SK-N-SH (cell line): ENCODE measurements around the gene CDK18. TPM values are rescaled to one million over a fixed set of nuclear protein-coding genes. Genes with fewer than 3 reads are reported as not detected.

Experiments used
- CTCF ChIA-PET: fragments of 300-600, 350-600 bp; formaldehyde crosslinking; extraction: SDS; loops from one replicate; lab custom pipeline; 2021; lab: Yijun Ruan, JAX
- POLR2A ChIA-PET: fragments of 350-600 bp; sonication (Branson Sonifier 250); formaldehyde crosslinking; extraction: SDS; loops from one replicate; lab custom pipeline; 2020; ENCODE audit warnings: antibody characterized with exemption, inconsistent platforms; lab: Yijun Ruan, JAX
- DNase-seq: peaks from one replicate; pipeline ENCODE4 v3.0.0; 2012
- H2AFZ ChIP-seq: fragments of 200-600 bp; sonication (generic); 2 replicates; pipeline ENCODE4 v1.8.1; 2016; ENCODE audit warnings: antibody characterized with exemption, mild to moderate bottlenecking, low read depth
- H3F3A ChIP-seq: fragments of 200-600 bp; sonication (generic); replicated peaks from 2 replicates; pipeline ENCODE3; 2016; ENCODE audit warnings: antibody characterized with exemption, mild to moderate bottlenecking; ENCODE audit not compliant: insufficient read depth
- H3K27ac ChIP-seq, 2 experiments: fragments of 200-500 bp in 1 of 2; fragments of 200-600 bp in 1 of 2; sonication (Bioruptor generic) in 1 of 2; sonication (generic), shearing (Covaris generic) in 1 of 2; 2 replicates each; pipeline versions ENCODE4 v1.5.1 to v1.6.1; 2014 to 2016; ENCODE audit warnings: low read depth in 2 of 2, inconsistent platforms in 1 of 2, low read length in 1 of 2, mild to moderate bottlenecking in 1 of 2, mixed read lengths in 1 of 2
- H3K27me3 ChIP-seq: fragments of 200-600 bp; sonication (generic), shearing (Covaris generic); 2 replicates; pipeline ENCODE4 v1.6.1; 2016; ENCODE audit warnings: mixed run types; ENCODE audit not compliant: insufficient read depth
- H3K36me3 ChIP-seq, 2 experiments: fragments of 200-500 bp in 1 of 2; fragments of 200-600 bp in 1 of 2; sonication (Bioruptor generic) in 1 of 2; sonication (generic) in 1 of 2; replicated peaks in 1 of 2; 2 replicates each; pipeline versions ENCODE3 to v1.5.1; 2014 to 2016; ENCODE audit warnings: low read length in 1 of 2, mild to moderate bottlenecking in 1 of 2; ENCODE audit not compliant: insufficient read depth in 2 of 2, control insufficient read depth in 1 of 2
- H3K4me1 ChIP-seq, 2 experiments: fragments of 200-500 bp in 1 of 2; fragments of 200-600 bp in 1 of 2; sonication (Bioruptor generic) in 1 of 2; sonication (generic), shearing (Covaris generic) in 1 of 2; 2 replicates each; pipeline versions ENCODE4 v1.5.1 to v1.6.1; 2014 to 2016; ENCODE audit warnings: low read depth in 1 of 2, low read length in 1 of 2, mixed run types in 1 of 2; ENCODE audit not compliant: insufficient read depth in 2 of 2, control insufficient read depth in 1 of 2
- H3K4me2 ChIP-seq: fragments of 200-600 bp; sonication (generic), shearing (Covaris generic); 2 replicates; pipeline ENCODE4 v1.6.1; 2017; ENCODE audit warnings: mixed run types
- H3K4me3 ChIP-seq, 2 experiments: fragments of 200-500 bp in 1 of 2; fragments of 200-600 bp in 1 of 2; sonication (Bioruptor generic) in 1 of 2; sonication (generic), shearing (Covaris generic) in 1 of 2; 2 replicates each; pipeline versions ENCODE4 v1.5.1 to v1.8.1; 2014 to 2016; ENCODE audit warnings: low read depth in 2 of 2, inconsistent platforms in 1 of 2, low read length in 1 of 2, mild to moderate bottlenecking in 1 of 2, mixed read lengths in 1 of 2, moderate library complexity in 1 of 2
- H3K79me2 ChIP-seq: fragments of 200-600 bp; sonication (generic); 2 replicates; pipeline ENCODE4 v1.8.1; 2017; ENCODE audit warnings: mild to moderate bottlenecking; ENCODE audit not compliant: insufficient read depth
- H3K9ac ChIP-seq: fragments of 200-600 bp; sonication (generic); 2 replicates; pipeline ENCODE4 v1.6.1; 2017; ENCODE audit warnings: mixed run types
- H3K9me2 ChIP-seq: fragments of 200-600 bp; sonication (generic); 2 replicates; pipeline ENCODE4 v1.6.1; 2017; ENCODE audit warnings: mixed run types
- H3K9me3 ChIP-seq: fragments of 200-600 bp; sonication (generic); 2 replicates; pipeline ENCODE4 v1.6.1; 2017; ENCODE audit warnings: mixed run types, mild to moderate bottlenecking, moderate library complexity
- H4K20me1 ChIP-seq: fragments of 200-600 bp; sonication (generic); 2 replicates; pipeline ENCODE4 v1.6.1; 2017; ENCODE audit warnings: mild to moderate bottlenecking, mixed run types; ENCODE audit not compliant: insufficient read depth
- EZH2phosphoT487 ChIP-seq: fragments of 200-600 bp; sonication (generic); IDR thresholded peaks from 2 replicates; pipeline ENCODE4 v1.6.1; 2017; ENCODE audit warnings: low read depth, mixed run types, mild to moderate bottlenecking, antibody characterized with exemption, moderate library complexity, borderline replicate concordance
- FOXJ3 ChIP-seq: sonication (generic); formaldehyde crosslinking; IDR thresholded peaks from 2 replicates; pipeline ENCODE4 v1.5.1; 2020; ENCODE audit warnings: mild to moderate bottlenecking, missing genetic modification reagents
- FOXM1 ChIP-seq: IDR thresholded peaks from 2 replicates; pipeline ENCODE4 v1.4.0; 2012; ENCODE audit warnings: low read depth, mild to moderate bottlenecking
- GABPA ChIP-seq: IDR thresholded peaks from 2 replicates; pipeline ENCODE4 v1.4.0; 2012; ENCODE audit warnings: low read depth, mild to moderate bottlenecking
- JUND ChIP-seq: IDR thresholded peaks from 2 replicates; pipeline ENCODE4 v1.4.0; 2012
- NRF1 ChIP-seq: IDR thresholded peaks from 2 replicates; pipeline ENCODE4 v1.6.1; 2012; ENCODE audit warnings: low read depth, mild to moderate bottlenecking, low read length
- RAD21 ChIP-seq: IDR thresholded peaks from 2 replicates; pipeline ENCODE4 v1.6.1; 2012; ENCODE audit warnings: mild to moderate bottlenecking, low read length
- SIN3A ChIP-seq: IDR thresholded peaks from 2 replicates; pipeline ENCODE4 v1.6.1; 2012; ENCODE audit warnings: low read depth, mild to moderate bottlenecking, low read length, moderate library complexity, borderline replicate concordance
- TEAD4 ChIP-seq: IDR thresholded peaks from 2 replicates; pipeline ENCODE4 v1.4.0; 2012; ENCODE audit warnings: mild to moderate bottlenecking, borderline replicate concordance; ENCODE audit not compliant: insufficient read depth
- USF1 ChIP-seq: IDR thresholded peaks from 2 replicates; pipeline ENCODE4 v1.4.0; 2012; ENCODE audit warnings: low read depth, borderline replicate concordance
- YY1 ChIP-seq: IDR thresholded peaks from 2 replicates; pipeline ENCODE4 v1.4.0; 2012; ENCODE audit warnings: low read depth, mild to moderate bottlenecking
- ZBTB33 ChIP-seq: IDR thresholded peaks from 2 replicates; pipeline ENCODE4 v1.4.0; 2012; ENCODE audit warnings: low read depth, borderline replicate concordance
- WGBS: methylation state at CpG from one replicate; pipeline ENCODE4 v1.1.6; 2017; ENCODE audit warnings: low lambda C conversion rate; 5-methylcytosine and 5-hydroxymethylcytosine counted together
- polyA plus RNA-seq, 3 experiments: library from polyadenylated mRNA; depleted of rRNA; stranded (reverse); fragments of >200 nt; gene quantifications; 2 replicates each; pipeline ENCODE4 v1.2.3, GENCODE V29; 2012
- TF ChIP-seq, protein P1 (sequence below): IDR thresholded peaks from 2 replicates; pipeline ENCODE4 v1.4.0; 2012; ENCODE audit warnings: low read depth
- TF ChIP-seq, protein P2 (sequence below): IDR thresholded peaks from 2 replicates; pipeline ENCODE4; 2012
- TF ChIP-seq, protein P3 (sequence below): fragments of 150-350 bp; IDR thresholded peaks from 2 replicates; pipeline ENCODE4 v1.6.1; 2017; ENCODE audit warnings: antibody characterized with exemption, low read length, low read depth, borderline replicate concordance

Gene CDK18
- polyA plus RNA-seq, 1 of the 3 experiments (the other 2 are of a cell fraction): 2.5 TPM

- no peak for TF ChIP-seq USF1
- no peak for TF ChIP-seq JUND
- TF ChIP-seq, protein P1, sequence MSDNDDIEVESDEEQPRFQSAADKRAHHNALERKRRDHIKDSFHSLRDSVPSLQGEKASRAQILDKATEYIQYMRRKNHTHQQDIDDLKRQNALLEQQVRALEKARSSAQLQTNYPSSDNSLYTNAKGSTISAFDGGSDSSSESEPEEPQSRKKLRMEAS: no peak
- no peak for TF ChIP-seq FOXJ3 (CRISPR knock-in tag)
- TF ChIP-seq TEAD4: no peak
- TF ChIP-seq FOXM1: no peak
- no peak for TF ChIP-seq EZH2phosphoT487
- TF ChIP-seq GABPA: no peak
- TF ChIP-seq ZBTB33: no peak
- TF ChIP-seq, protein P2, sequence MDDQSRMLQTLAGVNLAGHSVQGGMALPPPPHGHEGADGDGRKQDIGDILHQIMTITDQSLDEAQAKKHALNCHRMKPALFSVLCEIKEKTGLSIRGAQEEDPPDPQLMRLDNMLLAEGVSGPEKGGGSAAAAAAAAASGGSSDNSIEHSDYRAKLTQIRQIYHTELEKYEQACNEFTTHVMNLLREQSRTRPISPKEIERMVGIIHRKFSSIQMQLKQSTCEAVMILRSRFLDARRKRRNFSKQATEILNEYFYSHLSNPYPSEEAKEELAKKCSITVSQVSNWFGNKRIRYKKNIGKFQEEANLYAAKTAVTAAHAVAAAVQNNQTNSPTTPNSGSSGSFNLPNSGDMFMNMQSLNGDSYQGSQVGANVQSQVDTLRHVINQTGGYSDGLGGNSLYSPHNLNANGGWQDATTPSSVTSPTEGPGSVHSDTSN: no peak
- no peak for TF ChIP-seq NRF1
Measured at GRCh38 chr1:205533748-205534443, 29.4 kb downstream of the CDK18 start (continued).

- ChIA-PET CTCF (interaction anchor here (0.9 to 24.3 kb wide), 9 partner anchors 9 to 261 kb away, joined by 3 to 1333 read pairs (median 6); partner anchors contain the start of genes CDK18 and ELK4), POLR2A (no interaction called here)
- H4K20me1 ChIP-seq: no peaks in the 10 kb centered on the region
- H3K36me3 ChIP-seq: no peaks in the 10 kb centered on the region
- no peak overlapping the region for H3K27ac ChIP-seq
- no peak overlapping the region for H3K4me2 ChIP-seq
- H2AFZ ChIP-seq: no peak overlapping the region
- no peak overlapping the region for H3K4me3 ChIP-seq
- H3K4me1 ChIP-seq: peaks cover 0 to 13% of the 10 kb centered on the region in 2 experiments; a peak in 1 of 4 replicates
- WGBS: 72% methylated on average over 5 of the region's 7 CpGs
- DNase-seq: no peak
- no peaks in the 10 kb centered on the region for H3K27me3 ChIP-seq
- H3K9me2 ChIP-seq: no peaks in the 10 kb centered on the region
- no peak for TF ChIP-seq FOXJ3 (CRISPR knock-in tag)
- TF ChIP-seq, protein P3, sequence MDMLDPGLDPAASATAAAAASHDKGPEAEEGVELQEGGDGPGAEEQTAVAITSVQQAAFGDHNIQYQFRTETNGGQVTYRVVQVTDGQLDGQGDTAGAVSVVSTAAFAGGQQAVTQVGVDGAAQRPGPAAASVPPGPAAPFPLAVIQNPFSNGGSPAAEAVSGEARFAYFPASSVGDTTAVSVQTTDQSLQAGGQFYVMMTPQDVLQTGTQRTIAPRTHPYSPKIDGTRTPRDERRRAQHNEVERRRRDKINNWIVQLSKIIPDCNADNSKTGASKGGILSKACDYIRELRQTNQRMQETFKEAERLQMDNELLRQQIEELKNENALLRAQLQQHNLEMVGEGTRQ: no peak
- no peak for TF ChIP-seq YY1
- TF ChIP-seq RAD21: no peak
- TF ChIP-seq SIN3A: no peak
- TF ChIP-seq, protein P1: no peak
- H3K79me2 ChIP-seq: no peaks in the 10 kb centered on the region
- no peak overlapping the region for H3K9ac ChIP-seq
- no peaks in the 10 kb centered on the region for H3K9me3 ChIP-seq
- H3F3A ChIP-seq: peaks cover 3% of the 10 kb centered on the region
Measured at GRCh38 chr1:205534444-205534985, 30.0 kb downstream of the CDK18 start.
